NCI-H2227 treated with DMSO at 0.1 percent for 48 hours (cell line): ENCODE results near the gene TOLLIP.
"Not testable (repeated sequence)": the region's sequence is repeated elsewhere in the genome, so short reads cannot be mapped to it uniquely, and the experiment has no call there.

Experiments
- DNase-seq: peaks from one replicate; lab custom pipeline; 2025; lab: John Stamatoyannopoulos, UW

The TOLLIP gene

GRCh38 chr11:1343391-1344055, 34.1 kb upstream of the TOLLIP start:
- DNase-seq: no peak

- no peak for DNase-seq
These were observed 33.5 kb upstream of the TOLLIP start for GRCh38 chr11:1342946-1343345.

- DNase-seq: no peak
These were observed 32.6 kb upstream of the TOLLIP start for GRCh38 chr11:1341928-1342524.

- not testable (repeated sequence) for DNase-seq
These were observed 31.8 kb upstream of the TOLLIP start for GRCh38 chr11:1341226-1341625.

GRCh38 chr11:1340111-1340510, 30.7 kb upstream of the TOLLIP start:
- no peak for DNase-seq

GRCh38 chr11:1339066-1339675, 29.7 kb upstream of the TOLLIP start:
- DNase-seq: no peak

GRCh38 chr11:1338201-1339065, 29.0 kb upstream of the TOLLIP start:
- no peak for DNase-seq

- DNase-seq: no peak
These were observed 28.2 kb upstream of the TOLLIP start for GRCh38 chr11:1337647-1338007.

GRCh38 chr11:1336836-1337646, 27.6 kb upstream of the TOLLIP start:
- DNase-seq: no peak

- DNase-seq: no peak
These were observed 26.7 kb upstream of the TOLLIP start for GRCh38 chr11:1335811-1336761.

- DNase-seq: no peak
These were observed 25.9 kb upstream of the TOLLIP start for GRCh38 chr11:1335264-1335810.

- DNase-seq: no peak
These were observed 24.4 kb upstream of the TOLLIP start for GRCh38 chr11:1333860-1334259.

- no peak for DNase-seq
These were observed 23.8 kb upstream of the TOLLIP start for GRCh38 chr11:1333091-1333772.

- no peak for DNase-seq
These were observed 21.0 kb upstream of the TOLLIP start for GRCh38 chr11:1330473-1330872.

- no peak for DNase-seq
These were observed 17.6 kb upstream of the TOLLIP start for GRCh38 chr11:1327064-1327460.

- DNase-seq: no peak
These were observed 17.1 kb upstream of the TOLLIP start for GRCh38 chr11:1326435-1327063.

- DNase-seq: no peak
These were observed 14.3 kb upstream of the TOLLIP start for GRCh38 chr11:1323774-1324173.

GRCh38 chr11:1317993-1318392, 8.6 kb upstream of the TOLLIP start:
- no peak for DNase-seq

GRCh38 chr11:1317432-1317831, 8.0 kb upstream of the TOLLIP start:
- DNase-seq: no peak
